HFFc6 (cell line): ENCODE measurements around the gene INPP5D. TPM values are rescaled to one million over a fixed set of nuclear protein-coding genes. Genes with fewer than 3 reads are reported as not detected.

ENCODE experiments used
- DNase-seq: peaks from one replicate; pipeline ENCODE4 v3.0.0-alpha.2; 2018
- H3K27ac Mint-ChIP-seq: 2 replicates; pipeline ENCODE4 v1.8.0; 2020; ENCODE audit warnings: mild to moderate bottlenecking, mixed read lengths
- H3K27me3 Mint-ChIP-seq: 2 replicates; pipeline ENCODE4 v1.8.0; 2021; ENCODE audit warnings: mild to moderate bottlenecking, moderate library complexity, mixed read lengths; ENCODE audit not compliant: insufficient read depth
- H3K36me3 Mint-ChIP-seq: 2 replicates; pipeline ENCODE4 v1.8.0; 2021; ENCODE audit warnings: low read depth, mixed read lengths
- H3K4me1 Mint-ChIP-seq: 2 replicates; pipeline ENCODE4 v1.8.0; 2020; ENCODE audit warnings: low read depth, mixed read lengths
- H3K4me3 Mint-ChIP-seq: 2 replicates; pipeline ENCODE4 v1.8.0; 2020; ENCODE audit warnings: mild to moderate bottlenecking, moderate library complexity, mixed read lengths
- H3K9me3 Mint-ChIP-seq: 2 replicates; pipeline ENCODE4 v1.8.0; 2020; ENCODE audit warnings: mild to moderate bottlenecking, mixed read lengths
- CTCF ChIP-seq: fragments of 200-600 bp; sonication (generic); IDR thresholded peaks from 2 replicates; pipeline ENCODE4 v1.5.0; 2021; ENCODE audit warnings: antibody characterized with exemption, mild to moderate bottlenecking
- total RNA-seq, 6 experiments: library from RNA; stranded (reverse); fragmentation: NEBNext Ultra II Directional; extraction: Animal tissue kit (Norgen Biotek cat#: 25700); gene quantifications; 2 replicates in 1 of 6; 3 replicates in 5 of 6; pipeline ENCODE4 v1.2.3, GENCODE V29; 2021

INPP5D gene
- total RNA-seq, 6 experiments from 2014 or later = 0.19 to 0.66 (median 0.43) TPM; not detected in 1

GRCh38 chr2:233251306-233252116, 191.4 kb downstream of the INPP5D start, which contains the start of gene ATG16L1:
TSS of gene ATG16L1 (plus strand) at chr2:233251673. CDS start at chr2:233251828, 155 bp downstream.
- peak; percentile 93 for DNase-seq
- H3K9me3 Mint-ChIP-seq = no peaks in the 10 kb centered on the region
- TF ChIP-seq CTCF = peak; percentile 91
- H3K36me3 Mint-ChIP-seq = no peaks in the 10 kb centered on the region
- H3K27ac Mint-ChIP-seq = peak within 1 kb of the TSS; percentile 85
- peak within 1 kb of the TSS; percentile 97 for H3K4me3 Mint-ChIP-seq
- no peaks in the 10 kb centered on the region; the same call in 1 of the 2 replicates for H3K27me3 Mint-ChIP-seq
- peaks cover 42% of the 10 kb centered on the region for H3K4me1 Mint-ChIP-seq

GRCh38 chr2:233252227-233252626, 192.1 kb downstream of the INPP5D start:
- no peaks in the 10 kb centered on the region for H3K36me3 Mint-ChIP-seq
- H3K4me1 Mint-ChIP-seq = peaks cover 39% of the 10 kb centered on the region
- H3K9me3 Mint-ChIP-seq = no peaks in the 10 kb centered on the region

GRCh38 chr2:233255151-233255550, 195.0 kb downstream of the INPP5D start:
- H3K4me3 Mint-ChIP-seq = no peak overlapping the region
- peak overlapping the region; percentile 11; the same call in 1 of the 2 replicates for H3K27ac Mint-ChIP-seq
- TF ChIP-seq CTCF = no peak

More at GRCh38 chr2:233252227-233252626, 192.1 kb downstream of the INPP5D start:
- DNase-seq = no peak
- TF ChIP-seq CTCF = no peak
- Mint-ChIP-seq H3K27me3 (no peaks in the 10 kb centered on the region; the same call in 1 of the 2 replicates), H3K27ac (peak overlapping the region; percentile 83), H3K4me3 (peak overlapping the region; percentile 97)

GRCh38 chr2:233256048-233256447, 195.9 kb downstream of the INPP5D start:
- no peak for TF ChIP-seq CTCF
- no peak for DNase-seq
- Mint-ChIP-seq H3K27me3 (no peaks in the 10 kb centered on the region; the same call in 1 of the 2 replicates), H3K9me3 (no peaks in the 10 kb centered on the region), H3K4me3 (no peak overlapping the region), H3K36me3 (peaks cover 18% of the 10 kb centered on the region), H3K4me1 (peaks cover 25% of the 10 kb centered on the region), H3K27ac (no peak overlapping the region)

More at GRCh38 chr2:233255151-233255550, 195.0 kb downstream of the INPP5D start:
- no peak for DNase-seq
- Mint-ChIP-seq H3K36me3 (peaks cover 13% of the 10 kb centered on the region; the same call in 1 of the 2 replicates), H3K27me3 (no peaks in the 10 kb centered on the region; the same call in 1 of the 2 replicates), H3K4me1 (peaks cover 25% of the 10 kb centered on the region), H3K9me3 (no peaks in the 10 kb centered on the region)

Other genes with a start within 250 kb of the INPP5D start
- 1 to 10 TPM in 1 of 6 experiments, under 1 TPM in 5; 0.55 to 1.2 (median 0.67) TPM for gene SNORC, start 190.1 kb upstream of the INPP5D start, total RNA-seq
- under 1 TPM in 3 of 6 experiments, not detected in 3; 0.20 to 0.36 (median 0.28) TPM for gene NGEF, start 47.1 kb upstream of the INPP5D start, total RNA-seq
- not detected for gene NEU2, start 27.7 kb upstream of the INPP5D start, total RNA-seq
- 10 to 100 TPM; 19.7 to 22.8 (median 21.6) TPM for gene ATG16L1, start 191.3 kb downstream of the INPP5D start, total RNA-seq
- gene SAG, start 247.5 kb downstream of the INPP5D start, total RNA-seq = not detected